Caki2 (cell line): ENCODE results near the gene TPRN. TPM values are rescaled to one million over a fixed set of nuclear protein-coding genes. Genes with fewer than 3 reads are reported as not detected.

Source experiments
- DNase-seq: peaks from one replicate; pipeline ENCODE4 v3.0.0-alpha.2; 2015; ENCODE audit warnings: low read depth
- in situ Hi-C: cut with HindIII; loops from 2 replicates; pipeline ENCODE4 v1.10.0; 2016; ENCODE audit warnings: low sequenced_read_pairs, low pct_unique_long_range_greater_than_20kb, mixed read lengths
- total RNA-seq: library from RNA; depleted of rRNA; stranded (reverse); fragments of >200 nt; shearing (Covaris generic); gene quantifications from 2 replicates; pipeline ENCODE4 v1.2.3, GENCODE V29; 2014; ENCODE audit warnings: low replicate concordance; rRNA removed

The TPRN gene
- total RNA-seq, 1 experiment from 2014 or later, result 15.2 TPM

DNA sequence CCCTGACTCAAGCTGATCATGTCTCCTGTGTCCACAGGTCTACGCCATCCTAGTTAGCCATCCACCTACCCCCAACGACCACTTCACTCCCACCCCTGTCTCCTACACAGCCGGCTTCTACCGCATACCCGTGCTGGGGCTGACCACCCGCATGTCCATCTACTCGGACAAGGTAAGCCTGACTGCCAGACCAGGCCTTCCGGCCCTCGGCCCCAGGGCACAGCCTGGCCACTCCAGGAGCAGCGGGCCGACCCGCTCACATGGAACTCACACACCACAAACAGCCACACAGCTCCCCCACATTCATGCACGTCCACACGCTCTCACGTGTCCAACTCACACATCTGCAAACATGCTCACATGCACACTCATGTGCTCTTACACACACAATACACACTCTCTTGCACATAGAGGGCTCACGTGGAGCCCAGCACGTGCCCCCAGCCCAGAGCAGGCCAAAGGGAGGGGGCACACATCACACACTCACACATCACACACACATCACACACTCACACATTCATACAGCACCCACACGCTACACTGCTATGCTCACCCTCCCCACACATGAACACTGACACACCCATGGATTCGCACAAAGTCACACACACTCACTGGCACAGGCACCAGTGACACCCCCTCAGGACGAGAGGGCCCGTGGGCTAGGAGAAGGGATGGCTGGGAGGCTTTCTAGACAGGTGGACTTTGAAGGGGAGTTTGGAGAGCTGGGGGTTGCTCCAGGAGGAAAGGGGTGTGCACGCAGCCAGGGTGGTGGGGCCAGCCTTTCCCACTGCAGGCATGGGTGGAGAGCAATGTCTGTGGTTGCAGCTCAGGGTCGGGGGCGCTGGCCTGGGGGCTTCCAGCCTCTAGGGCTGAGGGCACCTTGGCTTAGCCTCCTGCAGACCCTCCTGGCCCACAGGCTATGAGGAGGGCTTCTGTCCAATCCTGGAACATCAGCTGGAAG, 58.3 kb downstream of the TPRN start:
- no peak for DNase-seq

More for the DNA sequence above, 58.3 kb downstream of the TPRN start:
- in situ Hi-C loops, result no loop called here

Other genes with a start within 250 kb of the TPRN start
- gene LCN12, start 248.5 kb downstream of the TPRN start, total RNA-seq, result not detected in 2 replicates
- not detected in 2 replicates for gene PTGDS, start 223.2 kb downstream of the TPRN start, total RNA-seq
- not detected in 2 replicates for gene LCNL1, start 217.7 kb downstream of the TPRN start, total RNA-seq
- 129 and 137 TPM in 2 replicates for gene PAXX, start 208.3 kb downstream of the TPRN start, total RNA-seq
- not detected in 2 replicates for gene CLIC3, start 204.2 kb downstream of the TPRN start, total RNA-seq
- 19.0 and 23.5 TPM in 2 replicates for gene ABCA2, start 172.5 kb downstream of the TPRN start, total RNA-seq
- gene FUT7, start 168.7 kb downstream of the TPRN start, total RNA-seq, result not detected in 2 replicates
- gene NPDC1, start 154.6 kb downstream of the TPRN start, total RNA-seq, result 31.8 and 45.1 TPM in 2 replicates
- gene ENTPD2, start 146.7 kb downstream of the TPRN start, total RNA-seq, result not detected in 2 replicates
- gene SAPCD2, start 130.2 kb downstream of the TPRN start, total RNA-seq, result 51.2 and 55.0 TPM in 2 replicates
- gene UAP1L1, start 123.2 kb downstream of the TPRN start, total RNA-seq, result 2.1 and 2.3 TPM in 2 replicates
- gene MAN1B1, start 113.8 kb downstream of the TPRN start, total RNA-seq, result 52.2 and 79.4 TPM in 2 replicates
- 118 and 163 TPM in 2 replicates for gene DPP7, start 86.0 kb downstream of the TPRN start, total RNA-seq
- not detected in 2 replicates for gene GRIN1, start 61.6 kb downstream of the TPRN start, total RNA-seq
- gene LRRC26, start 30.7 kb downstream of the TPRN start, total RNA-seq, result 1.8 and 3.0 TPM in 2 replicates
- gene TMEM210, start 28.7 kb downstream of the TPRN start, total RNA-seq, result not detected in 2 replicates
- 38.2 and 94.6 TPM in 2 replicates for gene ANAPC2, start 12.2 kb downstream of the TPRN start, total RNA-seq
- gene SSNA1, start 12.1 kb downstream of the TPRN start, total RNA-seq, result 163 and 166 TPM in 2 replicates
- 57.6 and 83.9 TPM in 2 replicates for gene TMEM203, start 4.9 kb upstream of the TPRN start, total RNA-seq
- gene NDOR1, start 5.0 kb upstream of the TPRN start, total RNA-seq, result 8.1 and 8.3 TPM in 2 replicates
- gene RNF208, start 21.5 kb upstream of the TPRN start, total RNA-seq, result not detected in 2 replicates
- gene CYSRT1, start 24.4 kb upstream of the TPRN start, total RNA-seq, result 0.61 and 12.7 TPM in 2 replicates
- not detected in 2 replicates for gene RNF224, start 26.8 kb upstream of the TPRN start, total RNA-seq
- gene SLC34A3, start 30.2 kb upstream of the TPRN start, total RNA-seq, result not detected in 2 replicates
- gene TUBB4B, start 40.5 kb upstream of the TPRN start, total RNA-seq, result 909 and 1,000 TPM in 2 replicates
- not detected in 2 replicates for gene STPG3, start 50.5 kb upstream of the TPRN start, total RNA-seq
- gene NELFB, start 54.6 kb upstream of the TPRN start, total RNA-seq, result 84.1 and 92.6 TPM in 2 replicates
- 35.1 and 51.9 TPM in 2 replicates for gene TOR4A, start 77.0 kb upstream of the TPRN start, total RNA-seq
- gene NRARP, start 101.5 kb upstream of the TPRN start, total RNA-seq, result 0.17 and 2.0 TPM in 2 replicates
- gene EXD3, start 222.4 kb upstream of the TPRN start, total RNA-seq, result 0.84 and 5.3 TPM in 2 replicates
- 5.1 and 5.5 TPM in 2 replicates for gene NOXA1, start 222.7 kb upstream of the TPRN start, total RNA-seq
- gene ENTPD8, start 240.6 kb upstream of the TPRN start, total RNA-seq, result not detected in 2 replicates